GM21447 (cell line): ENCODE results near the gene SDC3.

Experiments
- ATAC-seq: cut with Tn5 transposase; IDR thresholded peaks from one replicate; pipeline ENCODE4 v1.9.1; 2021; ENCODE audit not compliant: unreplicated experiment

Gene SDC3

GRCh38 chr1:30929135-30929889 lies 20.8 kb upstream of the SDC3 start:
- ATAC-seq = no peak

GRCh38 chr1:30928789-30929134 lies 20.2 kb upstream of the SDC3 start:
- ATAC-seq = no peak

- ATAC-seq = no peak
Measured at GRCh38 chr1:30928171-30928570, 19.6 kb upstream of the SDC3 start.

GRCh38 chr1:30927448-30927847 lies 18.9 kb upstream of the SDC3 start:
- ATAC-seq = no peak

GRCh38 chr1:30923597-30923996 lies 15.0 kb upstream of the SDC3 start:
- ATAC-seq = no peak

- no peak for ATAC-seq
Measured at GRCh38 chr1:30920827-30921226, 12.3 kb upstream of the SDC3 start.

- no peak for ATAC-seq
Measured at GRCh38 chr1:30919025-30919881, 10.7 kb upstream of the SDC3 start.

GRCh38 chr1:30916296-30916695 lies 7.7 kb upstream of the SDC3 start:
- no peak for ATAC-seq

- ATAC-seq = no peak
Measured at GRCh38 chr1:30915491-30916230, 7.1 kb upstream of the SDC3 start.

- ATAC-seq = no peak
Measured at GRCh38 chr1:30914931-30915330, 6.4 kb upstream of the SDC3 start.

- no peak for ATAC-seq
Measured at GRCh38 chr1:30914587-30914922, 6.0 kb upstream of the SDC3 start.

- ATAC-seq = no peak
Measured at GRCh38 chr1:30912913-30913652, 4.5 kb upstream of the SDC3 start.

GRCh38 chr1:30912224-30912623 lies 3.7 kb upstream of the SDC3 start:
- no peak for ATAC-seq

- ATAC-seq = no peak
Measured at GRCh38 chr1:30911059-30911954, 2.7 kb upstream of the SDC3 start.

- ATAC-seq = no peak
Measured at GRCh38 chr1:30909365-30910068, 959 bp upstream of the SDC3 start.

GRCh38 chr1:30908316-30908695 lies 252 bp downstream of the SDC3 start:
- ATAC-seq = no peak

- ATAC-seq = no peak
Measured at GRCh38 chr1:30907481-30908315, 860 bp downstream of the SDC3 start.

GRCh38 chr1:30906631-30907441 lies 1.7 kb downstream of the SDC3 start:
- ATAC-seq = no peak
